ENCODE results near the gene LDLRAD4.

The LDLRAD4 gene

GRCh38 chr18:13532406-13533075, 314.0 kb downstream of the LDLRAD4 start:
- no peak overlapping the region for H3K4me3 ChIP-seq (replicated peaks; ENCODE audit: insufficient read depth, low read length)
- no peaks in the 10 kb centered on the region for H3K27me3 ChIP-seq (ENCODE audit: insufficient read depth, poor library complexity, severe bottlenecking)
- no peak overlapping the region for H3K27ac ChIP-seq (replicated peaks)
- no peak for DNase-seq (ENCODE audit: low read depth in 1 of 2, low spot score in 1 of 2)
- TF ChIP-seq SPI1 (IDR thresholded peaks at IDR 0.05; ENCODE audit: borderline replicate concordance, low read depth), result no peak
- TF ChIP-seq REST (IDR thresholded peaks at IDR 0.05; ENCODE audit: insufficient replicate concordance, low read depth), result no peak
- no peak for TF ChIP-seq CTCF (IDR thresholded peaks at IDR 0.05; ENCODE audit: insufficient read depth, low read length)
- no peak for TF ChIP-seq GABPA (IDR thresholded peaks at IDR 0.05; ENCODE audit: low read depth)
- no peak for TF ChIP-seq POLR2AphosphoS5 (IDR thresholded peaks at IDR 0.05; ENCODE audit: low read depth)

GRCh38 chr18:13534631-13535030, 316.1 kb downstream of the LDLRAD4 start:
- Histone ChIP-seq H3K27ac (replicated peaks) (no peak overlapping the region), H3K4me3 (replicated peaks; ENCODE audit: insufficient read depth, low read length) (no peak overlapping the region), H3K27me3 (ENCODE audit: insufficient read depth, poor library complexity, severe bottlenecking) (no peaks in the 10 kb centered on the region)
- DNase-seq (ENCODE audit: low read depth in 1 of 2, low spot score in 1 of 2), result no peak
- TF ChIP-seq REST (IDR thresholded peaks at IDR 0.05; ENCODE audit: insufficient replicate concordance, low read depth), result no peak
- no peak for TF ChIP-seq SPI1 (IDR thresholded peaks at IDR 0.05; ENCODE audit: borderline replicate concordance, low read depth)
- no peak for TF ChIP-seq CTCF (IDR thresholded peaks at IDR 0.05; ENCODE audit: insufficient read depth, low read length)
- TF ChIP-seq POLR2AphosphoS5 (IDR thresholded peaks at IDR 0.05; ENCODE audit: low read depth), result no peak
- TF ChIP-seq GABPA (IDR thresholded peaks at IDR 0.05; ENCODE audit: low read depth), result no peak

GRCh38 chr18:13536578-13536977, 318.0 kb downstream of the LDLRAD4 start:
- H3K27ac ChIP-seq (replicated peaks), result no peak overlapping the region
- no peak for TF ChIP-seq GABPA (IDR thresholded peaks at IDR 0.05; ENCODE audit: low read depth)
- no peak for TF ChIP-seq REST (IDR thresholded peaks at IDR 0.05; ENCODE audit: insufficient replicate concordance, low read depth)
- TF ChIP-seq SPI1 (IDR thresholded peaks at IDR 0.05; ENCODE audit: borderline replicate concordance, low read depth), result peak; percentile 60; the same call in 1 of the 2 replicates
- TF ChIP-seq POLR2AphosphoS5 (IDR thresholded peaks at IDR 0.05; ENCODE audit: low read depth), result no peak
- no peak for DNase-seq (ENCODE audit: low read depth in 1 of 2, low spot score in 1 of 2)
- no peaks in the 10 kb centered on the region for H3K27me3 ChIP-seq (ENCODE audit: insufficient read depth, poor library complexity, severe bottlenecking)
- no peak overlapping the region for H3K4me3 ChIP-seq (replicated peaks; ENCODE audit: insufficient read depth, low read length)

All from HL-60 (cell line).